IMR-90 (cell line): ENCODE measurements around the gene GOT2. TPM values are rescaled to one million over a fixed set of nuclear protein-coding genes. Genes with fewer than 3 reads are reported as not detected.

Source experiments
- ATAC-seq: fragments of 200-7000 bp; cut with Tn5 transposase; 2 replicates; pipeline ENCODE4 v1.9.1; 2020; ENCODE audit warnings: low read depth, mild to moderate bottlenecking, moderate library complexity
- BruUV-seq: library from RNA; stranded (reverse); fragments of 400-500 nt; replicated peaks from 2 replicates; lab custom pipeline; 2021; lab: Mats Ljungman, UMichigan
- CTCF ChIA-PET: fragments of 300-600 bp; formaldehyde crosslinking; extraction: SDS; loops from one replicate; lab custom pipeline; 2021; ENCODE audit warnings: antibody characterized with exemption; lab: Yijun Ruan, JAX
- POLR2A ChIA-PET: fragments of 300-600 bp; sonication (Branson Sonifier 250); formaldehyde crosslinking; loops from one replicate; lab custom pipeline; 2022; ENCODE audit warnings: antibody characterized with exemption; ENCODE audit not compliant: unreplicated experiment; lab: Charles Lee
- DNase-seq: peaks from one replicate; pipeline ENCODE4 v3.0.0; 2013
- H2AFZ ChIP-seq: replicated peaks from 2 replicates; pipeline ENCODE3; 2013; ENCODE audit warnings: low read length, mild to moderate bottlenecking; ENCODE audit not compliant: poor library complexity
- H2AK5ac ChIP-seq: 2 replicates; pipeline ENCODE4 v1.6.1; 2013; ENCODE audit warnings: low read depth, low read length, inconsistent platforms
- H2AK9ac ChIP-seq: replicated peaks from 2 replicates; pipeline ENCODE3; 2013; ENCODE audit warnings: mild to moderate bottlenecking, low read depth, low read length, moderate library complexity; ENCODE audit not compliant: poor library complexity
- H2BK120ac ChIP-seq: 2 replicates; pipeline ENCODE4 v1.6.1; 2013; ENCODE audit warnings: low read depth, low read length, inconsistent platforms
- H2BK15ac ChIP-seq: 3 replicates; pipeline ENCODE4 v1.6.1; 2013; ENCODE audit warnings: low read depth, low read length, inconsistent platforms
- H2BK20ac ChIP-seq: 2 replicates; pipeline ENCODE4 v1.6.1; 2013; ENCODE audit warnings: low read depth, mild to moderate bottlenecking, inconsistent platforms, low read length, moderate library complexity
- H2BK5ac ChIP-seq: 2 replicates; pipeline ENCODE4 v1.6.1; 2013; ENCODE audit warnings: mild to moderate bottlenecking, low read depth, low read length, inconsistent platforms; ENCODE audit not compliant: poor library complexity, severe bottlenecking
- H3K14ac ChIP-seq: replicated peaks from 2 replicates; pipeline ENCODE4 v1.6.1; 2013; ENCODE audit warnings: low read depth, low read length, inconsistent platforms
- H3K18ac ChIP-seq: 2 replicates; pipeline ENCODE4 v1.6.1; 2013; ENCODE audit warnings: low read depth, low read length, control low read depth
- H3K23ac ChIP-seq: 2 replicates; pipeline ENCODE4 v1.6.1; 2013; ENCODE audit warnings: low read depth, low read length, inconsistent platforms
- H3K27ac ChIP-seq: 2 replicates; pipeline ENCODE4 v1.5.1; 2013; ENCODE audit warnings: mild to moderate bottlenecking, control low read depth, low read length; ENCODE audit not compliant: insufficient read depth
- H3K27me3 ChIP-seq: 2 replicates; pipeline ENCODE4 v1.6.1; 2013; ENCODE audit warnings: low read length; ENCODE audit not compliant: control insufficient read depth, insufficient read depth
- H3K36me3 ChIP-seq: 2 replicates; pipeline ENCODE4 v1.6.1; 2013; ENCODE audit warnings: low read length, mixed read lengths; ENCODE audit not compliant: control insufficient read depth, insufficient read depth
- H3K4ac ChIP-seq: 2 replicates; pipeline ENCODE4 v1.6.1; 2013; ENCODE audit warnings: low read depth, low read length, inconsistent platforms
- H3K4me1 ChIP-seq: 2 replicates; pipeline ENCODE4 v1.6.1; 2013; ENCODE audit warnings: low read length, mixed read lengths; ENCODE audit not compliant: control insufficient read depth, insufficient read depth
- H3K4me2 ChIP-seq: 2 replicates; pipeline ENCODE4 v1.6.1; 2013; ENCODE audit warnings: low read depth, mild to moderate bottlenecking, control low read depth, low read length, moderate library complexity
- H3K4me3 ChIP-seq: 2 replicates; pipeline ENCODE4 v1.5.1; 2013; ENCODE audit warnings: low read depth, mild to moderate bottlenecking, control low read depth, low read length, moderate library complexity; ENCODE audit not compliant: insufficient read depth
- H3K56ac ChIP-seq: 2 replicates; pipeline ENCODE4 v1.6.1; 2013; ENCODE audit warnings: low read length, inconsistent platforms; ENCODE audit not compliant: insufficient read depth; ENCODE audit errors: extremely low read depth
- H3K79me1 ChIP-seq, 2 experiments: 2 replicates each; pipeline ENCODE4 v1.6.1; 2013; ENCODE audit warnings: low read length in 2 of 2, inconsistent platforms in 1 of 2, low read depth in 1 of 2
- H3K9ac ChIP-seq: 2 replicates; pipeline ENCODE4 v1.6.1; 2013; ENCODE audit warnings: low read depth, low read length, control low read depth
- H3K9me1 ChIP-seq: 2 replicates; pipeline ENCODE4 v1.6.1; 2013; ENCODE audit warnings: low read length, inconsistent platforms; ENCODE audit not compliant: insufficient read depth
- H3K9me3 ChIP-seq: 2 replicates; pipeline ENCODE4 v1.6.1; 2013; ENCODE audit warnings: low read length; ENCODE audit not compliant: control insufficient read depth, insufficient read depth
- H4K20me1 ChIP-seq: 2 replicates; pipeline ENCODE4 v1.6.1; 2013; ENCODE audit warnings: low read length, inconsistent platforms; ENCODE audit not compliant: insufficient read depth
- H4K5ac ChIP-seq: 2 replicates; pipeline ENCODE4 v1.6.1; 2013; ENCODE audit warnings: mild to moderate bottlenecking, low read depth, low read length, control low read depth
- H4K8ac ChIP-seq, 2 experiments: 2 replicates each; pipeline ENCODE4 v1.6.1; 2013; ENCODE audit warnings: low read depth in 2 of 2, low read length in 2 of 2, control low read depth in 1 of 2, inconsistent platforms in 1 of 2
- H4K91ac ChIP-seq: 2 replicates; pipeline ENCODE4 v1.6.1; 2013; ENCODE audit warnings: low read depth, low read length, inconsistent platforms; ENCODE audit not compliant: insufficient read depth
- BHLHE40 ChIP-seq: fragments of 150-350 bp; IDR thresholded peaks from 2 replicates; pipeline ENCODE4 v1.6.1; 2016; ENCODE audit warnings: mild to moderate bottlenecking, low read depth, low read length
- CEBPB ChIP-seq: IDR thresholded peaks from 2 replicates; pipeline ENCODE4 v1.6.1; 2012; ENCODE audit warnings: low read depth, low read length, improper control_type of control experiment
- CHD1 ChIP-seq: IDR thresholded peaks from 2 replicates; pipeline ENCODE4 v1.6.1; 2012; ENCODE audit warnings: low read depth, low read length, improper control_type of control experiment
- FOS ChIP-seq: fragments of 150-350 bp; IDR thresholded peaks from 2 replicates; pipeline ENCODE4 v1.6.1; 2016; ENCODE audit warnings: low read depth, low read length
- MAFK ChIP-seq: IDR thresholded peaks from 2 replicates; pipeline ENCODE4 v1.6.1; 2012; ENCODE audit warnings: low read depth, low read length, improper control_type of control experiment
- MAZ ChIP-seq: IDR thresholded peaks from 2 replicates; pipeline ENCODE4 v1.6.1; 2012; ENCODE audit warnings: low read depth, mild to moderate bottlenecking, low read length, improper control_type of control experiment, moderate library complexity, borderline replicate concordance
- MXI1 ChIP-seq: IDR thresholded peaks from 2 replicates; pipeline ENCODE4 v1.6.1; 2012; ENCODE audit warnings: low read depth, mild to moderate bottlenecking, low read length, moderate library complexity, borderline replicate concordance
- NFE2L2 ChIP-seq: fragments of 150-350 bp; IDR thresholded peaks from 2 replicates; pipeline ENCODE4 v1.6.1; 2016; ENCODE audit warnings: low read depth, mild to moderate bottlenecking, low read length
- POLR2A ChIP-seq: IDR thresholded peaks from 2 replicates; pipeline ENCODE4 v1.6.1; 2012; ENCODE audit warnings: mild to moderate bottlenecking, low read depth, low read length
- RAD21 ChIP-seq: IDR thresholded peaks from 2 replicates; pipeline ENCODE4 v1.6.1; 2012; ENCODE audit warnings: low read length, improper control_type of control experiment
- RCOR1 ChIP-seq: IDR thresholded peaks from 2 replicates; pipeline ENCODE4 v1.6.1; 2012; ENCODE audit warnings: mild to moderate bottlenecking, low read length, improper control_type of control experiment; ENCODE audit not compliant: insufficient replicate concordance
- RFX5 ChIP-seq: IDR thresholded peaks from 2 replicates; pipeline ENCODE4 v1.8.0; 2012; ENCODE audit warnings: low read depth, mild to moderate bottlenecking, low read length, moderate library complexity
- SMC3 ChIP-seq: fragments of 150-350 bp; IDR thresholded peaks from 2 replicates; pipeline ENCODE4 v1.6.1; 2016; ENCODE audit warnings: low read depth, mild to moderate bottlenecking, antibody characterized with exemption, low read length, moderate library complexity
- WGBS, 2 experiments: methylation state at CpG; one replicate each; pipeline versions ENCODE4 v1.1.5 to v1.1.7; 2013; ENCODE audit warnings: missing lambda C conversion rate in 2 of 2; ENCODE audit not compliant: insufficient read length in 1 of 2; ENCODE audit errors: extremely low coverage in 2 of 2; 5-methylcytosine and 5-hydroxymethylcytosine counted together
- dilution Hi-C: fragments of 300-500 bp; cut with HindIII; formaldehyde crosslinking; loops from one replicate; pipeline ENCODE4 v1.14.3; 2018; ENCODE audit warnings: low sequenced_read_pairs; ENCODE audit not compliant: unreplicated experiment
- in situ Hi-C: fragments of 300-500 bp; cut with MboI; formaldehyde crosslinking; loops from 3 replicates; pipeline ENCODE4 v1.14.3; 2019; ENCODE audit warnings: low sequenced_read_pairs, inconsistent platforms, mixed read lengths
- intact Hi-C: fragments of 100-400 bp; cut with micrococcal nuclease; formaldehyde crosslinking; loops from 2 replicates; pipeline ENCODE4 v1.10.0; 2022
- polyA plus RNA-seq, 3 experiments: library from polyadenylated mRNA; depleted of rRNA; stranded (reverse); fragments of >200 nt; gene quantifications; 2 replicates each; pipeline ENCODE4 v1.2.3, GENCODE V29; 2012; ENCODE audit warnings: low replicate concordance in 1 of 3
- total RNA-seq: library from RNA; depleted of rRNA; stranded (reverse); fragments of >200 nt; gene quantifications from 2 replicates; pipeline ENCODE4 v1.2.3, GENCODE V29; 2012
- TF ChIP-seq, protein P1 (sequence below): fragments of 150-350 bp; IDR thresholded peaks from 2 replicates; pipeline ENCODE4 v1.6.1; 2017; ENCODE audit warnings: mild to moderate bottlenecking, antibody characterized with exemption, low read length, low read depth
- TF ChIP-seq, protein P2 (sequence below): conservative IDR thresholded peaks from 2 replicates; pipeline ENCODE4 v1.5.1; 2012; ENCODE audit warnings: mild to moderate bottlenecking, low read depth, low read length, improper control_type of control experiment
- TF ChIP-seq, protein P3 (sequence below): fragments of 150-350 bp; IDR thresholded peaks from 2 replicates; pipeline ENCODE4 v1.6.1; 2016; ENCODE audit warnings: low read depth, mild to moderate bottlenecking, low read length, moderate library complexity, borderline replicate concordance

Gene GOT2
- total and polyA plus RNA-seq, 2 of the 4 experiments (the other 2 are of a cell fraction): 50.2 to 60.2 TPM

DNA sequence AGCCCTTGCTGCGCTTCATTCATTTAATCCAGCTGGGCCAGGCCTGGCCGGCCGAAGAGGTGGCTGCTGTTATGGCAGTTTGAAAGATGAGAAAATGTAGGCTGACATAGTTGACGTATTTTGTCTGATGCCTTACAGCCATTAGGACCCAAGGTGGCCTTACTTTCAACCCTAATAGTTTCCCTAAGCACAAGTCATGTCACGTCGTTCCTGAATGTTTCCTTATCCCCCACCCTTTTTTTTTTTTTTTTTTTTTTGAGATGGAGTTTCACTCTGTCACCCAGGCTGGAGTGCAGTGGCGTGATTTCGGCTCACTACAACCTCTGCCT, 307 bp upstream of the GOT2 start:
- Histone ChIP-seq H3K4ac (no peak overlapping the region), H3K27ac (0 out of 2 replicates have a peak overlapping the region, but pooled peaks have one; percentile 18), H3K9ac (peak overlapping the region; percentile 50; the same call in 1 of the 2 replicates), H4K5ac (0 out of 2 replicates have a peak overlapping the region, but pooled peaks have one; percentile 83), H2BK5ac (peak overlapping the region; percentile 56), H3K56ac (no peak overlapping the region), H2AFZ (peak overlapping the region; percentile 100), H3K79me1 (peaks cover 0 to 29% of the 10 kb centered on the region in 2 experiments; a peak in 3 of 4 replicates), H3K14ac (peak overlapping the region; percentile 68; the same call in 1 of the 2 replicates), H4K91ac (no peak overlapping the region), H3K27me3 (peaks cover 3% of the 10 kb centered on the region; the same call in 1 of the 2 replicates), H4K20me1 (peaks cover 7% of the 10 kb centered on the region; the same call in 1 of the 2 replicates), H2BK120ac (0 out of 2 replicates have a peak overlapping the region, but pooled peaks have one; percentile 32), H2BK15ac (no peak overlapping the region), H3K4me3 (peak overlapping the region; percentile 81), H3K36me3 (peaks cover 2% of the 10 kb centered on the region; the same call in 1 of the 2 replicates), H3K4me1 (peaks cover 3% of the 10 kb centered on the region), H2AK9ac (no peak overlapping the region), H2BK20ac (0 out of 2 replicates have a peak overlapping the region, but pooled peaks have one; percentile 62), H3K9me3 (no peaks in the 10 kb centered on the region), H3K18ac (peak overlapping the region; percentile 51; the same call in 1 of the 2 replicates), H3K4me2 (peak overlapping the region; percentile 96), H4K8ac (peak overlapping the region; percentile 61 to 85; a peak in 3 of 4 replicates), H3K23ac (no peak overlapping the region), H2AK5ac (no peak overlapping the region), H3K9me1 (peaks cover 2% of the 10 kb centered on the region; the same call in 1 of the 2 replicates)
- ATAC-seq: no peak
- dilution Hi-C loops (no loop called here), in situ Hi-C loops (no loop called here), intact Hi-C loops (no loop called here)
- CTCF ChIA-PET: interaction anchor here (0.7 to 1.6 kb wide), 2 partner anchors 18 to 398 kb away, joined by 3 read pairs; no protein-coding TSS in a partner anchor
- POLR2A ChIA-PET: interaction anchor here (0.6 kb wide), 1 partner anchor 11 kb away, joined by 11 read pairs; no protein-coding TSS in a partner anchor
- TF ChIP-seq MAZ (no peak), CHD1 (no peak), RAD21 (no peak), SMC3 (no peak), MAFK (no peak), RFX5 (no peak), MXI1 (no peak), CEBPB (no peak), NFE2L2 (no peak), RCOR1 (no peak), FOS (no peak), POLR2A (no peak), BHLHE40 (no peak)
- TF ChIP-seq, protein P1, sequence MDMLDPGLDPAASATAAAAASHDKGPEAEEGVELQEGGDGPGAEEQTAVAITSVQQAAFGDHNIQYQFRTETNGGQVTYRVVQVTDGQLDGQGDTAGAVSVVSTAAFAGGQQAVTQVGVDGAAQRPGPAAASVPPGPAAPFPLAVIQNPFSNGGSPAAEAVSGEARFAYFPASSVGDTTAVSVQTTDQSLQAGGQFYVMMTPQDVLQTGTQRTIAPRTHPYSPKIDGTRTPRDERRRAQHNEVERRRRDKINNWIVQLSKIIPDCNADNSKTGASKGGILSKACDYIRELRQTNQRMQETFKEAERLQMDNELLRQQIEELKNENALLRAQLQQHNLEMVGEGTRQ: no peak
- TF ChIP-seq, protein P2, sequence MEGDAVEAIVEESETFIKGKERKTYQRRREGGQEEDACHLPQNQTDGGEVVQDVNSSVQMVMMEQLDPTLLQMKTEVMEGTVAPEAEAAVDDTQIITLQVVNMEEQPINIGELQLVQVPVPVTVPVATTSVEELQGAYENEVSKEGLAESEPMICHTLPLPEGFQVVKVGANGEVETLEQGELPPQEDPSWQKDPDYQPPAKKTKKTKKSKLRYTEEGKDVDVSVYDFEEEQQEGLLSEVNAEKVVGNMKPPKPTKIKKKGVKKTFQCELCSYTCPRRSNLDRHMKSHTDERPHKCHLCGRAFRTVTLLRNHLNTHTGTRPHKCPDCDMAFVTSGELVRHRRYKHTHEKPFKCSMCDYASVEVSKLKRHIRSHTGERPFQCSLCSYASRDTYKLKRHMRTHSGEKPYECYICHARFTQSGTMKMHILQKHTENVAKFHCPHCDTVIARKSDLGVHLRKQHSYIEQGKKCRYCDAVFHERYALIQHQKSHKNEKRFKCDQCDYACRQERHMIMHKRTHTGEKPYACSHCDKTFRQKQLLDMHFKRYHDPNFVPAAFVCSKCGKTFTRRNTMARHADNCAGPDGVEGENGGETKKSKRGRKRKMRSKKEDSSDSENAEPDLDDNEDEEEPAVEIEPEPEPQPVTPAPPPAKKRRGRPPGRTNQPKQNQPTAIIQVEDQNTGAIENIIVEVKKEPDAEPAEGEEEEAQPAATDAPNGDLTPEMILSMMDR: no peak
- TF ChIP-seq, protein P3, sequence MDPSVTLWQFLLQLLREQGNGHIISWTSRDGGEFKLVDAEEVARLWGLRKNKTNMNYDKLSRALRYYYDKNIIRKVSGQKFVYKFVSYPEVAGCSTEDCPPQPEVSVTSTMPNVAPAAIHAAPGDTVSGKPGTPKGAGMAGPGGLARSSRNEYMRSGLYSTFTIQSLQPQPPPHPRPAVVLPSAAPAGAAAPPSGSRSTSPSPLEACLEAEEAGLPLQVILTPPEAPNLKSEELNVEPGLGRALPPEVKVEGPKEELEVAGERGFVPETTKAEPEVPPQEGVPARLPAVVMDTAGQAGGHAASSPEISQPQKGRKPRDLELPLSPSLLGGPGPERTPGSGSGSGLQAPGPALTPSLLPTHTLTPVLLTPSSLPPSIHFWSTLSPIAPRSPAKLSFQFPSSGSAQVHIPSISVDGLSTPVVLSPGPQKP: no peak
- DNase-seq: no peak
- no TSS peak for BruUV-seq
- no CpG with 5 or more reads among the region's 8 CpGs for WGBS, 2 experiments
